ENCODE data around the gene KCNIP3.
"Not testable (repeated sequence)": the region's sequence is repeated elsewhere in the genome, so short reads cannot be mapped to it uniquely, and the experiment has no call there.

Gene KCNIP3

GRCh38 chr2:95389245-95390119 is 92.3 kb downstream of the KCNIP3 start:
- DNase-seq, result peak; percentile 38

- DNase-seq, result no peak
Measured at GRCh38 chr2:95390272-95390880, 93.2 kb downstream of the KCNIP3 start.

- DNase-seq, result no peak
Measured at GRCh38 chr2:95390881-95391321, 93.8 kb downstream of the KCNIP3 start.

GRCh38 chr2:95391641-95392310 is 94.6 kb downstream of the KCNIP3 start:
- DNase-seq, result no peak

GRCh38 chr2:95392320-95392719 is 95.2 kb downstream of the KCNIP3 start:
- DNase-seq, result no peak

- DNase-seq, result no peak
Measured at GRCh38 chr2:95392730-95393455, 95.7 kb downstream of the KCNIP3 start.

GRCh38 chr2:95393901-95394300 is 96.8 kb downstream of the KCNIP3 start:
- no peak for DNase-seq

- no peak for DNase-seq
Measured at GRCh38 chr2:95399061-95399460, 101.9 kb downstream of the KCNIP3 start.

- no peak for DNase-seq
Measured at GRCh38 chr2:95401480-95401879, 104.3 kb downstream of the KCNIP3 start.

GRCh38 chr2:95402004-95402369 is 104.8 kb downstream of the KCNIP3 start:
- not testable (repeated sequence) for DNase-seq

GRCh38 chr2:95402370-95403203 is 105.4 kb downstream of the KCNIP3 start, which contains the start of gene FAHD2A:
Gene FAHD2A (plus strand): TSS chr2:95402708. CDS start chr2:95405559, 2,851 bp downstream.
- peak; percentile 95 for DNase-seq

GRCh38 chr2:95403204-95403721 is 106.1 kb downstream of the KCNIP3 start:
- peak; percentile 17 for DNase-seq

GRCh38 chr2:95403824-95404223 is 106.7 kb downstream of the KCNIP3 start:
- DNase-seq, result not testable (repeated sequence)

GRCh38 chr2:95404676-95405075 is 107.5 kb downstream of the KCNIP3 start:
- DNase-seq, result not testable (repeated sequence)

GRCh38 chr2:95411239-95411638 is 114.1 kb downstream of the KCNIP3 start:
- DNase-seq, result not testable (repeated sequence)

- peak; percentile 63 for DNase-seq
Measured at GRCh38 chr2:95414015-95414594, 117.0 kb downstream of the KCNIP3 start.

GRCh38 chr2:95415138-95415537 is 118.0 kb downstream of the KCNIP3 start:
- DNase-seq, result not testable (repeated sequence)

- not testable (repeated sequence) for DNase-seq
Measured at GRCh38 chr2:95415561-95415960, 118.4 kb downstream of the KCNIP3 start.

GRCh38 chr2:95427196-95427867 is 130.2 kb downstream of the KCNIP3 start:
- DNase-seq, result not testable (repeated sequence)

- not testable (repeated sequence) for DNase-seq
Measured at GRCh38 chr2:95429748-95430467, 132.8 kb downstream of the KCNIP3 start.

Measured in activated CD4-positive, alpha-beta T cell treated with anti-CD3 and anti-CD28 coated beads, Interleukin-2, amount 50 U/mL, for 1 hour (primary cell).